GM06990 (cell line): ENCODE measurements around the gene ARID1B.

Source experiments
- DNase-seq: peaks from one replicate; pipeline ENCODE4 v3.0.0-alpha.2; 2011; ENCODE audit not compliant: insufficient read length; ENCODE audit errors: extremely low read depth
- H3K27me3 ChIP-seq: replicated peaks from 2 replicates; pipeline ENCODE4 v1.6.0; 2011; ENCODE audit warnings: low read length; ENCODE audit not compliant: control insufficient read depth, insufficient read depth
- H3K36me3 ChIP-seq: 2 replicates; pipeline ENCODE4 v1.5.1; 2011; ENCODE audit warnings: low read length; ENCODE audit not compliant: control insufficient read depth, insufficient read depth
- H3K4me3 ChIP-seq: replicated peaks from 2 replicates; pipeline ENCODE4 v1.5.1; 2011; ENCODE audit warnings: low read depth, mild to moderate bottlenecking, control low read depth, low read length
- TF ChIP-seq, protein P1 (sequence below): IDR thresholded peaks from 2 replicates; pipeline ENCODE4 v1.5.1; 2011; ENCODE audit warnings: low read length, control low read depth, mild to moderate bottlenecking, inconsistent platforms; ENCODE audit not compliant: insufficient read depth, poor library complexity, severe bottlenecking

Gene ARID1B

GRCh38 chr6:156841508-156841907 is 64.3 kb downstream of the ARID1B start:
- Histone ChIP-seq H3K4me3 (no peak overlapping the region), H3K27me3 (no peaks in the 10 kb centered on the region), H3K36me3 (peaks cover 2% of the 10 kb centered on the region; the same call in 1 of the 2 replicates)
- TF ChIP-seq, protein P1, sequence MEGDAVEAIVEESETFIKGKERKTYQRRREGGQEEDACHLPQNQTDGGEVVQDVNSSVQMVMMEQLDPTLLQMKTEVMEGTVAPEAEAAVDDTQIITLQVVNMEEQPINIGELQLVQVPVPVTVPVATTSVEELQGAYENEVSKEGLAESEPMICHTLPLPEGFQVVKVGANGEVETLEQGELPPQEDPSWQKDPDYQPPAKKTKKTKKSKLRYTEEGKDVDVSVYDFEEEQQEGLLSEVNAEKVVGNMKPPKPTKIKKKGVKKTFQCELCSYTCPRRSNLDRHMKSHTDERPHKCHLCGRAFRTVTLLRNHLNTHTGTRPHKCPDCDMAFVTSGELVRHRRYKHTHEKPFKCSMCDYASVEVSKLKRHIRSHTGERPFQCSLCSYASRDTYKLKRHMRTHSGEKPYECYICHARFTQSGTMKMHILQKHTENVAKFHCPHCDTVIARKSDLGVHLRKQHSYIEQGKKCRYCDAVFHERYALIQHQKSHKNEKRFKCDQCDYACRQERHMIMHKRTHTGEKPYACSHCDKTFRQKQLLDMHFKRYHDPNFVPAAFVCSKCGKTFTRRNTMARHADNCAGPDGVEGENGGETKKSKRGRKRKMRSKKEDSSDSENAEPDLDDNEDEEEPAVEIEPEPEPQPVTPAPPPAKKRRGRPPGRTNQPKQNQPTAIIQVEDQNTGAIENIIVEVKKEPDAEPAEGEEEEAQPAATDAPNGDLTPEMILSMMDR: no peak
- no peak for DNase-seq

GRCh38 chr6:156842598-156843250 is 65.5 kb downstream of the ARID1B start:
- TF ChIP-seq, protein P1: no peak
- Histone ChIP-seq H3K4me3 (no peak overlapping the region), H3K36me3 (peaks cover 2% of the 10 kb centered on the region; the same call in 1 of the 2 replicates), H3K27me3 (no peaks in the 10 kb centered on the region)
- DNase-seq: no peak

DNA sequence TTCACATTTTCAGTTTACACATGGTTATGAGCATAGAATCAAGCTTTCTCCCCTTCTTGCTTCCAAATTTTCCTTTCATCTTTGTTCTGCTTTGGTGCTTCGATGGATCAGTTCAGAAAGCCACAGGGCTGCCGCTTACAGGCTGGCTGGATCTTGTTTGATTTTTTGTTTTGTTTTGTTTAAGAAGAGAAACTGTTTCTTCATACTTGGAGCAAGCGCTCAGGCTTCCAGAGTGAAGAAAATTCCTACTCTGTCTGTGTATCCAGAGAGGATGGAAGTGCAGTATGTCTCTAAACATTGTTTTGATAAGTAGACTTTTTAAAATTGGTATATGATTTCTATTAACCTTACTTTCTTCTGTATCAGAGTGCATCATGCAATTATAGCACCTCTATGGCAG is 66.9 kb downstream of the ARID1B start:
- no peak for DNase-seq
- TF ChIP-seq, protein P1: no peak
- H3K27me3 ChIP-seq: no peaks in the 10 kb centered on the region
- H3K4me3 ChIP-seq: no peak overlapping the region
- peaks cover 2% of the 10 kb centered on the region; the same call in 1 of the 2 replicates for H3K36me3 ChIP-seq

GRCh38 chr6:156845454-156846155 is 68.4 kb downstream of the ARID1B start:
- H3K27me3 ChIP-seq: no peaks in the 10 kb centered on the region
- no peak overlapping the region for H3K4me3 ChIP-seq
- DNase-seq: no peak
- no peaks in the 10 kb centered on the region for H3K36me3 ChIP-seq
- TF ChIP-seq, protein P1: no peak

DNA sequence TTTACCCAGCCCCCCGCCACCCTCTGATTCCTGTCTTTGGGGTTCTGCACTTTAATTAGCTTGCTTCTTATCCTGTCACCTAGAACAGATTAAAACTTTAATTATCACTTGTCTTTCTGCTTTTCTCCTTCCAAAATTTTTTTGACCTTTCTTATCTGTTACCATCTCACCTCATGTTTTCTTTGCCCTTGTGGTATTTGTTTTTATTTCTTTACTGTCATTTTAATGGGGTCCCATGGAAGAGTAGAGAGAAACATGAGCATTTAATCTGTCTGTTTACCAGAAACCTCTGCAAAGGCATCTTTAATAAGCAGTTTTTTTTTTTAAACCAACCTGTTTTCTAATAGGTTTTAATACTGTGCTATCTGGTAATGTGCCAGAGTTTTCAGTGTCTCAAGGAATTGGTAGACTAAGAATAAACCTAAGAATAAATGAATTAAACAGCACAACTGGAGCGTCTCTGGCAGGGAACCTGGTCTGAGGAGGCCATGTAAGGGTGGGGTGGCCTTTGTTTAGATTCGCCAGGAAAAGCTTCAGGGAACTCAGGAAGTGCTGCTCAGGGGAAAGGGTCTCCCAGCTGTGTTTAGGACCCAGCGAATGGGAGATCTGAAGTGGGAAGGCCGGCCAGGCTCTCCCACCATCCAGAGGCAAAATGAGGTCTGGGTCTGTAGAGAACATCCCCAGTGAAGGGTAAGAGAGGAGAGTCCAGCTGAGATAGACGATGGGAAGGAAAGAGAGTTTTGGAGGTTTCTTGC is 69.8 kb downstream of the ARID1B start:
- TF ChIP-seq, protein P1: no peak
- DNase-seq: no peak

More for the DNA sequence above, 69.8 kb downstream of the ARID1B start:
- Histone ChIP-seq H3K36me3 (no peaks in the 10 kb centered on the region), H3K27me3 (no peaks in the 10 kb centered on the region), H3K4me3 (no peak overlapping the region)
